Kidney epithelial cell (primary cell): ENCODE results near the gene DOCK4. TPM values are rescaled to one million over a fixed set of nuclear protein-coding genes. Genes with fewer than 3 reads are reported as not detected.

Experiments
- DNase-seq: peaks from one replicate; pipeline ENCODE4 v3.0.0-alpha.2; 2010; ENCODE audit warnings: low read depth
- H3K27me3 ChIP-seq: 2 replicates; pipeline ENCODE4 v1.6.0; 2011; ENCODE audit warnings: low read length; ENCODE audit not compliant: control insufficient read depth, insufficient read depth
- H3K36me3 ChIP-seq: 2 replicates; pipeline ENCODE4 v1.5.1; 2011; ENCODE audit warnings: low read length; ENCODE audit not compliant: control insufficient read depth, insufficient read depth
- H3K4me3 ChIP-seq: 2 replicates; pipeline ENCODE4 v1.5.1; 2011; ENCODE audit warnings: low read depth, mild to moderate bottlenecking, control low read depth, low read length
- total RNA-seq: library from RNA; depleted of rRNA; stranded (reverse); fragments of >200 nt; gene quantifications from 2 replicates; pipeline ENCODE4 v1.2.3, GENCODE V29; 2015
- TF ChIP-seq, protein P1 (sequence below): IDR thresholded peaks from 2 replicates; pipeline ENCODE4 v1.5.1; 2011; ENCODE audit warnings: mild to moderate bottlenecking, moderate library complexity, low read length, control low read depth, inconsistent platforms; ENCODE audit not compliant: insufficient read depth, poor library complexity, severe bottlenecking

The DOCK4 gene
- total RNA-seq, 1 donor from 2014 or later: 16.8 TPM

DNA sequence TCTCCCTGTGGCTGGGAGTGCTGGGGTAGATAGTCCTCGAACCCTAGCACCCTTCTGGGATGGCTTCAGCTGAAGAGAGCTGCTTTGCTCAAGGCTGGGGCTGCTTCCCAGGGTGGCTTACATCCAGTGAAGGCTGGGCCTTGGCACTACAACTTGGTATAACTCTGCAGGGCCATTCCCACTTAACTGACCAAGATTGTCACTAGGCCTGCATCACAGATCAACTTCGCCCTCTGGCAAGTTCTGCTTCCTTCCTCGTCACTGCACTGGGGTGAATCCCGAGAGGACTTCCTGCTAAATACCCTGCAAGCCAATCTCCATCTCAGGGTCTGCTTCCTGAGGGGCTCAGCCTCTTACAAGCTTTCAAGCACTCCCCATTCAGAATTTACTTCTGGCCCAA, 195.2 kb downstream of the DOCK4 start:
- H3K27me3 ChIP-seq: no peaks in the 10 kb centered on the region

DNA sequence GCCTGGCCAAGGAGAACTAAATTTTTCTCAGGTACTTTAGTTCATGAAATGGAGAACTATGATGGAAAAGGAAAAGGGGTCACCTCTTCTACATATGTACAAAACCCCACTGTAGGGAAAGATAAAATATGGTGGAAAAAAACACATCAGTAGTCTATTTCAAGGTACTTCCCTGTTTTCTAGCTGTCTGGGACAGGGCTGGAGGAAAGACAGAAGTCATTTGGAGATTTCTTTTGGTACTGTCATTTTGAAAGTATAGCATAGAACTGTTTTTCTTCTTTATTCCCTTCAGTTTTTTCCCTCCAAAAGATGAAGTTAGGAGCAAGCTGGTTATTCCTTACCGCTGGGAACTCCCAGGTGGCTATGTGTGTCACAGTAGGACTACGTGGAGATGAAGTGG, 196.1 kb downstream of the DOCK4 start:
- H3K4me3 ChIP-seq: no peak overlapping the region
- DNase-seq: no peak
- TF ChIP-seq, protein P1, sequence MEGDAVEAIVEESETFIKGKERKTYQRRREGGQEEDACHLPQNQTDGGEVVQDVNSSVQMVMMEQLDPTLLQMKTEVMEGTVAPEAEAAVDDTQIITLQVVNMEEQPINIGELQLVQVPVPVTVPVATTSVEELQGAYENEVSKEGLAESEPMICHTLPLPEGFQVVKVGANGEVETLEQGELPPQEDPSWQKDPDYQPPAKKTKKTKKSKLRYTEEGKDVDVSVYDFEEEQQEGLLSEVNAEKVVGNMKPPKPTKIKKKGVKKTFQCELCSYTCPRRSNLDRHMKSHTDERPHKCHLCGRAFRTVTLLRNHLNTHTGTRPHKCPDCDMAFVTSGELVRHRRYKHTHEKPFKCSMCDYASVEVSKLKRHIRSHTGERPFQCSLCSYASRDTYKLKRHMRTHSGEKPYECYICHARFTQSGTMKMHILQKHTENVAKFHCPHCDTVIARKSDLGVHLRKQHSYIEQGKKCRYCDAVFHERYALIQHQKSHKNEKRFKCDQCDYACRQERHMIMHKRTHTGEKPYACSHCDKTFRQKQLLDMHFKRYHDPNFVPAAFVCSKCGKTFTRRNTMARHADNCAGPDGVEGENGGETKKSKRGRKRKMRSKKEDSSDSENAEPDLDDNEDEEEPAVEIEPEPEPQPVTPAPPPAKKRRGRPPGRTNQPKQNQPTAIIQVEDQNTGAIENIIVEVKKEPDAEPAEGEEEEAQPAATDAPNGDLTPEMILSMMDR: no peak
- no peaks in the 10 kb centered on the region for H3K36me3 ChIP-seq
- no peaks in the 10 kb centered on the region for H3K27me3 ChIP-seq

More for the DNA sequence above, 195.2 kb downstream of the DOCK4 start:
- TF ChIP-seq, protein P1: no peak
- no peak for DNase-seq
- Histone ChIP-seq H3K36me3 (no peaks in the 10 kb centered on the region), H3K4me3 (no peak overlapping the region)

DNA sequence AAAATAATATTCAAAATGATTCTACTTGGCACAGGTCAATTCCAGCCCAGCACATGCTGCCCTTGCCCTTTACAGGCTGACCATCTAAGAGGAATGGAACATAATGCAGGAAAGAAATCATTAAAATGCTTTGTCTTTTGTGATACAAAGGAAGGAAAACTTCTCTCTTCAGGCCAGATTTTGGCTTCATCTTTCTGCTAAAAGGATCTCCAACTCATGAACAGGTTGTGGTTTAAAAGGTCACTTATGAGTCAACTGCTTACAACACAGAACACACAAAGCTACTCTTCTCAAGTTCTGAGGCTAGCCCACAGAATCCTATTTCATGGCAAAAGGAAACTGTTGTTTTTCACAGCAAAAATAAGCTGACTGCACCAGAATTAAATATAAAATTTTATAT, 197.1 kb downstream of the DOCK4 start:
- no peak overlapping the region for H3K4me3 ChIP-seq
- no peak for DNase-seq
- TF ChIP-seq, protein P1: no peak
- H3K27me3 ChIP-seq: no peaks in the 10 kb centered on the region
- H3K36me3 ChIP-seq: no peaks in the 10 kb centered on the region

DNA sequence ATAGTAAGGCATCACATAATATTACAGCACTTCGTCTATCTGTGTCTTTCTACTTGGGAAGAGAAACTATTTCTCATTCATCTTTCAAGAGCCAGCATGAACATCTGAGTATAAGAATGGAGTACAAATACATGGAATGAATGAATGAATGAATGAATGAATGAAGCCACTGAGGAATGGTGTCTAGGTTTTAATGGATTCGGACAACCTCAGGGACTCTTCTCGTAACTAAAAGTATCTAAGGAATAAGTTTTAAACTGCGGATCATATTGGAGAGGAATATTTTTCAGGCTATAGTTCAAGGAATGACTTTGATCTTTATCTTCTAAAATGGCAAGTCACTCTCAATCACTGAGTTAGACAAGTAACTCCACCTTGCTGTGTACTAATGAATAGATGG, 199.0 kb downstream of the DOCK4 start:
- no peaks in the 10 kb centered on the region for H3K27me3 ChIP-seq
- no peak overlapping the region for H3K4me3 ChIP-seq
- no peak for DNase-seq
- TF ChIP-seq, protein P1: no peak
- no peaks in the 10 kb centered on the region for H3K36me3 ChIP-seq

DNA sequence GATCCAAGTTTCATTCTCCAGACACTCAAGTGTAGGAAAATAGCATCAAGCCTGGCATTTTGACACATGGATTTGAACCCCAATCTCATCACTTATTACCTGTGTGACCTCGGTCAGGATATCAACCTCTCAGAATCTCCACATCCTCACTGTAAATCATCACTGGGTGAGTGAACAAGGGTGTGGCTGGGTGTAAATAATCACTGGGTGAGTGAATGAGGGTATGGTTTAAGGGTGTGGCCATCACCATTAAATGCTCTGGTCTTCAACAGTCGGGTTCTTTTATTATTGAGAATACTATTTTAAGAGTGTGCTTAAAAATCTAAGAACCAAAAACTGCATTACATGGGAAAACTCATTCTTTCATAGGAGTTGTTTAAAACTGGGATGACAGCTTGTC, 200.1 kb downstream of the DOCK4 start:
- DNase-seq: no peak
- H3K27me3 ChIP-seq: no peaks in the 10 kb centered on the region
- no peaks in the 10 kb centered on the region for H3K36me3 ChIP-seq
- TF ChIP-seq, protein P1: no peak
- H3K4me3 ChIP-seq: no peak overlapping the region

DNA sequence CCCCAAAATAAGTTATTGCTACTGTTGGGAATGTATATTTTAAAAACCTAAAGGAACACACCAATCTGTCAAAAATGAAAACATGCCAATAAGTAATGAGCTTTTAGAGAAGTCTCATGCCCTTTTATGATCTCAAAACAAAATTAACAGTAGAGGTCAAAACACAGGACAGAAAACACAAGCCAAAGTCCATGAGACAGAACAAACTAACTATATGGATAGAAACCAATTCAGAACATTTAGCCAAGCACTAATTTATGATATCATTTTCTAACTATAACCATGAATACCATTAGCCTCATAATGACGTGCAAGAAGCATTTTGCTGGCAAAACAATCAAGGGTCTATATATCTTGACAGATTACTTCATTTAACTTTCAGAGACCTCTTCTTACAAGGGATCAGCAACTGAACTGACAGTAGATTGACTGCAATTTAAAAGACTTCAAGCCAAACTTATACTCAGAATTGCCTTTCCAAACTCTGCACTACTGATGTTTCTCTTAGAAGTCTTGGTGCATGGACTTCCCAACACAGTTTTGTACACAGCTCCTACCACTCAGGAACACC, 200.9 kb downstream of the DOCK4 start:
- Histone ChIP-seq H3K36me3 (no peaks in the 10 kb centered on the region), H3K4me3 (no peak overlapping the region), H3K27me3 (no peaks in the 10 kb centered on the region)
- DNase-seq: no peak
- TF ChIP-seq, protein P1: no peak
